PC-3 (cell line): ENCODE data around the gene UVSSA.

Source experiments
- EZH2phosphoT487 ChIP-seq: fragments of 300-600 bp; sonication (generic); IDR thresholded peaks from 2 replicates; pipeline ENCODE4 v1.6.1; 2018; ENCODE audit warnings: mild to moderate bottlenecking, antibody characterized with exemption, low read length, borderline replicate concordance
- TF ChIP-seq, protein P1 (sequence below): fragments of 300-600 bp; sonication (generic); conservative IDR thresholded peaks from 2 replicates; pipeline ENCODE4 v1.5.1; 2017; ENCODE audit warnings: antibody characterized with exemption, low read depth, mild to moderate bottlenecking, low read length

DNA sequence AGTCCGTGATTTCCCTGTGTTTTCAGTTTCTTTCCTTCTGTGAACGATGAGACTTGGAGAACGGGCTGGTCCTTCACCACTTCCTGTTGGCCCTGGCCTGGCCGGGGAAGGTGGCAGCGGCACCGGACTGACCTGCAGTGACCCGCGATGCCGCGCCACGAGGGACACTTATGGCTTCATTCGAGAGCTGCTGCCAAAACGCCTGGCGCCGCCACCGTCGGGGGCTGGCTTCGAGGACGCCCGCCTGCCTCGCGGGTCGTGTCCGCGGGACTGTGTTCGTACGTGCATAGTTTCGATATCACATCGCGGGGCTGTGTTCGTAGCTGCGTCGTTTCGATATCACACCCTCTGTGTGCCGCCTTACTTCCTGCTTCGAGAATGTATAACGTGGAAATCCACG is 7.5 kb upstream of the UVSSA start:
- TF ChIP-seq, protein P1, sequence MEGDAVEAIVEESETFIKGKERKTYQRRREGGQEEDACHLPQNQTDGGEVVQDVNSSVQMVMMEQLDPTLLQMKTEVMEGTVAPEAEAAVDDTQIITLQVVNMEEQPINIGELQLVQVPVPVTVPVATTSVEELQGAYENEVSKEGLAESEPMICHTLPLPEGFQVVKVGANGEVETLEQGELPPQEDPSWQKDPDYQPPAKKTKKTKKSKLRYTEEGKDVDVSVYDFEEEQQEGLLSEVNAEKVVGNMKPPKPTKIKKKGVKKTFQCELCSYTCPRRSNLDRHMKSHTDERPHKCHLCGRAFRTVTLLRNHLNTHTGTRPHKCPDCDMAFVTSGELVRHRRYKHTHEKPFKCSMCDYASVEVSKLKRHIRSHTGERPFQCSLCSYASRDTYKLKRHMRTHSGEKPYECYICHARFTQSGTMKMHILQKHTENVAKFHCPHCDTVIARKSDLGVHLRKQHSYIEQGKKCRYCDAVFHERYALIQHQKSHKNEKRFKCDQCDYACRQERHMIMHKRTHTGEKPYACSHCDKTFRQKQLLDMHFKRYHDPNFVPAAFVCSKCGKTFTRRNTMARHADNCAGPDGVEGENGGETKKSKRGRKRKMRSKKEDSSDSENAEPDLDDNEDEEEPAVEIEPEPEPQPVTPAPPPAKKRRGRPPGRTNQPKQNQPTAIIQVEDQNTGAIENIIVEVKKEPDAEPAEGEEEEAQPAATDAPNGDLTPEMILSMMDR: no peak
- TF ChIP-seq EZH2phosphoT487: no peak
